ENCODE data around the gene CGB2.
"Not testable (repeated sequence)": the region's sequence is repeated elsewhere in the genome, so short reads cannot be mapped to it uniquely, and the experiment has no call there.

CGB2 gene

GRCh38 chr19:49065905-49066512, 34.3 kb downstream of the CGB2 start:
- H3K9ac ChIP-seq (ENCODE audit: low read length), result no peak overlapping the region
- H3K9me3 ChIP-seq (ENCODE audit: control insufficient read depth, low read length), result no peaks in the 10 kb centered on the region
- H3K4me3 ChIP-seq (ENCODE audit: low read length), result no peak overlapping the region
- peaks cover 6% of the 10 kb centered on the region for H3K4me1 ChIP-seq (ENCODE audit: control insufficient read depth, insufficient read depth, low read length)
- H3K27me3 ChIP-seq (ENCODE audit: control insufficient read depth, insufficient read depth, low read length), result peaks cover 62% of the 10 kb centered on the region
- no peaks in the 10 kb centered on the region for H3K36me3 ChIP-seq (ENCODE audit: control insufficient read depth, insufficient read depth, low read length)

DNA sequence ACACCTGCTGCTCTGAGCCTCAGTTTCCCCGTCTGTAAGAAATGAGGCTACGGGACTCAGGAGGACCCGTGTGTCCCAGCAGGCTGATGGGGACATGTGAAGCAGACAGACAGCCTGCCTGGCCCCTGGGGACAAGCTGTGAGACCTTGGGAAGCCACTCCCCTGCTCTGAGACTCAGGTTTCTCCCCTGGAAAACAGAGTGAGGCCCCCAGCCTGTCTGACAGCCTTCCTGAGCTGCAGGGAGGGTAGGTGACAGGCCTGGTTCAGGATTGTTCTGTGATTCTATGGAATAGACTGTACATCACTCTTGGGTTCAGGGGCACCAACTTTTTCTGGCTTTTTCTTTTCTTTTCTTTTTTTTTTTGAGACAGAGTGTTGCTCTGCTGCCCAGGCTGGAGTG, 35.9 kb downstream of the CGB2 start:
- Histone ChIP-seq H3K27me3 (ENCODE audit: control insufficient read depth, insufficient read depth, low read length) (peaks cover 62% of the 10 kb centered on the region), H3K4me1 (ENCODE audit: control insufficient read depth, insufficient read depth, low read length) (peaks cover 6% of the 10 kb centered on the region), H3K9ac (ENCODE audit: low read length) (no peak overlapping the region), H3K4me3 (ENCODE audit: low read length) (no peak overlapping the region), H3K36me3 (ENCODE audit: control insufficient read depth, insufficient read depth, low read length) (no peaks in the 10 kb centered on the region), H3K9me3 (ENCODE audit: control insufficient read depth, low read length) (no peaks in the 10 kb centered on the region)

- H3K27me3 ChIP-seq (ENCODE audit: control insufficient read depth, insufficient read depth, low read length), result peaks cover 72% of the 10 kb centered on the region
- H3K9me3 ChIP-seq (ENCODE audit: control insufficient read depth, low read length), result no peaks in the 10 kb centered on the region
- no peaks in the 10 kb centered on the region for H3K36me3 ChIP-seq (ENCODE audit: control insufficient read depth, insufficient read depth, low read length)
- peaks cover 6% of the 10 kb centered on the region for H3K4me1 ChIP-seq (ENCODE audit: control insufficient read depth, insufficient read depth, low read length)
- no peak overlapping the region for H3K4me3 ChIP-seq (ENCODE audit: low read length)
- no peak overlapping the region for H3K9ac ChIP-seq (ENCODE audit: low read length)
Measured at GRCh38 chr19:49069026-49069425, 37.3 kb downstream of the CGB2 start.

- Histone ChIP-seq H3K27me3 (ENCODE audit: control insufficient read depth, insufficient read depth, low read length) (peaks cover 66% of the 10 kb centered on the region), H3K9ac (ENCODE audit: low read length) (no peak overlapping the region), H3K36me3 (ENCODE audit: control insufficient read depth, insufficient read depth, low read length) (no peaks in the 10 kb centered on the region), H3K4me1 (ENCODE audit: control insufficient read depth, insufficient read depth, low read length) (no peaks in the 10 kb centered on the region), H3K4me3 (ENCODE audit: low read length) (no peak overlapping the region), H3K9me3 (ENCODE audit: control insufficient read depth, low read length) (no peaks in the 10 kb centered on the region)
Measured at GRCh38 chr19:49070416-49070815, 38.7 kb downstream of the CGB2 start.

DNA sequence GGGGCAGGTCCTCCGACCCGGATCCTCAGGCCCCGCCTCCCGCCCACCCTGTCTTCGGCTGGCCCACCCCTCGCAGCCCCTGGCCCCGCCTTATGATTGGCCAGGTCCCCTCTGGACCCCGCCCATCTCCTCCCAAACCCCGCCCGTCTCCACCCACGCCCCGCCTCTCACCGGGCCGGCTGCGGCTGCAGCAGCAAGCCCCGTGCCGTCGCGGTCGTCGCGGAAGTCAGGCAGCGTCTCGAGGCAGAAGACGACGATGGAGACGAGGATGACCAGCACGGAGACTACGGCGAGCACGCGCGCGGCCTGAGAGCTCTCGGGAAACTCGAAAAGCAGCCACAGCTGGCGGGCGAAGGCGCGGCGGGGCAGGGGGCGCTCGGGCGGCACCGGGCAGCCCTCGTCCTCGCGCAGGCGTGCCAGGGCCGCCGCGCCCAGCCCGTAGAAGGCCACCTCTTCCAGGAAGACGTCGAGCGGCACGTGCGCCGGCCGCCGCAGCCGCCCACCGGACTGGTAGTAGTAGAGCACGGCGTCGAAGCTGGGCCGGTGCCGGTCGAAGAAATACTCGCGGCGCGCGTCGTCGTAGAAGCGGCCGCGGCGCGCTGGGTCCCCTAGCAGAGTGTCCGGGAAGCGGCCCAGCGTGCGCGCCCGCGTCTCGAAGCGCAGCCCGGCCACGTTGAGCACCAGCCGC, 40.3 kb downstream of the CGB2 start:
- H3K36me3 ChIP-seq (ENCODE audit: control insufficient read depth, insufficient read depth, low read length), result no peaks in the 10 kb centered on the region
- no peaks in the 10 kb centered on the region for H3K4me1 ChIP-seq (ENCODE audit: control insufficient read depth, insufficient read depth, low read length)
- H3K9ac ChIP-seq (ENCODE audit: low read length), result no peak overlapping the region
- H3K9me3 ChIP-seq (ENCODE audit: control insufficient read depth, low read length), result no peaks in the 10 kb centered on the region
- no peak overlapping the region for H3K4me3 ChIP-seq (ENCODE audit: low read length)
- H3K27me3 ChIP-seq (ENCODE audit: control insufficient read depth, insufficient read depth, low read length), result peaks cover 50% of the 10 kb centered on the region

DNA sequence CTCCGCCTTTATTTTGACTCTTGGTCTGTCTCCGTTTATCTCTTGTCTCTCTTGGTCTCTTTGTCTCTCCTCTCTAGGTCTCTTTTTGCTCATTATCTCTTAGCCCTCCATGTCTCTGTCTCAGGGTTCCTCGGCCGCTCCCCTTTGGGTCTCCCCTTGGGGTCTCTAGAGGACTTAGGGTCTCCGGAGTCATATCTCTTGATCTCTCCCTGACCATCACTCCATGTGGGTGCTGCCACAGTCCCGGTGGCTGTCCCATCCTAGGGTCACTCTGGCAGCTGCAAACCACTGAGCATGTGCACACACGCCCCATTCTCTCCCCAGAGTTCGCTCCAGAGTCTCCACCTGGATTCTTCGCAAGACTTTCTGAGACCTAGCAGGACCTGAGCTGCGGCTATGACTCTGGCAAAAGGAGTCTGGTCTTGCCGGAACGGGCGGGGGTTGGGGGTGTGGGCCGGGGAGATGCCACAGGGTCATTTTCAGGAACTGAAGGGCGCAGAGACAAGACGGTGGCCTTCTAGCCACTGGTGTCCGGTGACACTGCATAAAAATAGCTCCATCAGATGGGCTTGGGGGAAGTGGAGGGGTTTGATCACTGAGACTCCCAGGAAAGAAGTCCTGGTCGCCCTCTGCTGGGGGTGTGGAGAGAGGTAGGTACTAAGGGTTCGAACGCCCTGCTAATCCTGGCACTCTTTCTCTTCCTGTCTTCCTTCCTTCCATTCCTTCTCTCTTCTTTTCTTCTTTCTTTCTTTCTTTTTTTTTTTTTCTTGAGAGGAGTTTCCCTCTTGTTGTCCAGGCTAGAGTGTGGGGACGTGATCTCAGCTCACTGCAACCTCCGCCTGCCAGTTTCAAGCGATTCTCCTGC, 42.1 kb downstream of the CGB2 start:
- Histone ChIP-seq H3K27me3 (ENCODE audit: control insufficient read depth, insufficient read depth, low read length) (peaks cover 40% of the 10 kb centered on the region), H3K9me3 (ENCODE audit: control insufficient read depth, low read length) (no peaks in the 10 kb centered on the region), H3K9ac (ENCODE audit: low read length) (no peak overlapping the region), H3K4me1 (ENCODE audit: control insufficient read depth, insufficient read depth, low read length) (no peaks in the 10 kb centered on the region), H3K36me3 (ENCODE audit: control insufficient read depth, insufficient read depth, low read length) (no peaks in the 10 kb centered on the region), H3K4me3 (ENCODE audit: low read length) (no peak overlapping the region)

DNA sequence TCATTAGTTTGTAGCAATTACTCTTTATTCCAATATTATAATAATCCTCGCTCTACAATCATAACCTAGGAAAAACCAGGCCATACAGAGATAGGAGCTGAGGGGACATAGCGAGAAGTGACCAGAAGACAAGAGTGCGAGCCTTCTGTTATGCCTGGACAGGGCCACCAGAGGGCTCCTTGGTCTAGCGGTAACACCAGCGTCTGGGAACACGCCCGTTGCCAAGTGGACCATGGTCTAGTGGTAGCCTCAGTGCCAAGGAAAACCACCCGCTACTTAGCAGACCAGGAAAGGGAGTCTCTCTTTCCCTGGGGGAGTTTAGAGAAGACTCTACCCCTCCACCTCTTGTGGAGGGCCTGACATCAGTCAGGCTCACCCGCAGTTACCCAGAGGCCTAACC, 43.2 kb downstream of the CGB2 start:
- H3K36me3 ChIP-seq (ENCODE audit: control insufficient read depth, insufficient read depth, low read length); H3K9ac ChIP-seq (ENCODE audit: low read length); H3K9me3 ChIP-seq (ENCODE audit: control insufficient read depth, low read length); H3K4me1 ChIP-seq (ENCODE audit: control insufficient read depth, insufficient read depth, low read length); H3K4me3 ChIP-seq (ENCODE audit: low read length): not testable (repeated sequence)
- peaks cover 35% of the 10 kb centered on the region for H3K27me3 ChIP-seq (ENCODE audit: control insufficient read depth, insufficient read depth, low read length)

GRCh38 chr19:49080392-49080791, 48.7 kb downstream of the CGB2 start:
- Histone ChIP-seq H3K4me3 (ENCODE audit: low read length) (no peak overlapping the region), H3K4me1 (ENCODE audit: control insufficient read depth, insufficient read depth, low read length) (no peaks in the 10 kb centered on the region), H3K27me3 (ENCODE audit: control insufficient read depth, insufficient read depth, low read length) (no peaks in the 10 kb centered on the region), H3K9me3 (ENCODE audit: control insufficient read depth, low read length) (no peaks in the 10 kb centered on the region), H3K36me3 (ENCODE audit: control insufficient read depth, insufficient read depth, low read length) (no peaks in the 10 kb centered on the region), H3K9ac (ENCODE audit: low read length) (no peak overlapping the region)

DNA sequence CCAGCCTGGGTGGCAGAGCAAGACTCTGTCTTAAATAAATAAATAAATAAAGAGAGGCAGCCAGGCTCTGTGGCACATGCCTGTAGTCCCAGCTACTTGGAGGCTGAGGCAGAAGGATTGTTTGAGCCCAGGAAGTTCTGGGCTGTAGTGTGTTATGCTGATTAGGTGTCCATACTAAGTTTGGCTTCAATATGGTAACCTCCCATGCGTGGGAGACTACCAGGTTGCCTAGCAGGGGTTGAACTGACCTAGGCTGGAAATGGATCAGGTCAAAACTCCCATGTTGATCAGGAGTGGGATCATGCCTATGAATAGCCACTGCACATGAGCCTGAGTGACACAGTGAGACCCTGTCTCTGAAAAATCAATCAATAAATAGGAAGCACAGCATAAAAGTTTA, 49.6 kb downstream of the CGB2 start:
- Histone ChIP-seq H3K36me3 (ENCODE audit: control insufficient read depth, insufficient read depth, low read length) (no peaks in the 10 kb centered on the region), H3K4me1 (ENCODE audit: control insufficient read depth, insufficient read depth, low read length) (peaks cover 3% of the 10 kb centered on the region), H3K27me3 (ENCODE audit: control insufficient read depth, insufficient read depth, low read length) (no peaks in the 10 kb centered on the region), H3K4me3 (ENCODE audit: low read length) (no peak overlapping the region), H3K9me3 (ENCODE audit: control insufficient read depth, low read length) (no peaks in the 10 kb centered on the region), H3K9ac (ENCODE audit: low read length) (no peak overlapping the region)
